GM12891 (cell line): ENCODE data around the gene SMG1.
"Not testable (repeated sequence)": the region's sequence is repeated elsewhere in the genome, so short reads cannot be mapped to it uniquely, and the experiment has no call there.

Experiments used
- POLR2A ChIP-seq: IDR thresholded peaks from 2 replicates; pipeline ENCODE4 v1.6.1; 2011; ENCODE audit warnings: low read depth, low read length, control low read depth
- SPI1 ChIP-seq: IDR thresholded peaks from 2 replicates; pipeline ENCODE4 v1.6.1; 2011; ENCODE audit warnings: low read depth, low read length, control low read depth

DNA sequence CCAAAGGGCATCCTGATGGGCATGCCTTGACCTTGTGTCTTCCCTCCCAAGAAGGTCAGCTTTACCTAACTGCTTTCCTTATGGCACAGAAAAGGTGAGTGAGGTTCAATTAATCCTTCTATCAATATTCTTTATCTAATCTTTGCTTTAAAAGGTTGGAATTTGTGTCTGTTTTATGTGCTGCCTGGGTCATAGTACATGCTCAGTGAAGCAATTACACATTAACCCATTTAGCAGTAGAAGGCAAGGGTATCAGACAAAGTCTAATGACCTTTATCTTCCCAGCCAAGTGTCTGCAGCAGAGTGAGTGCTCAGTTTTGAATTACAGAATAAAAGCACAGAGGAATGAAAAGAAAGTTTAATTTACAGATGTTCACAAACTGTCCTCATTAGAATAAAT is 63.3 kb downstream of the SMG1 start:
- not testable (repeated sequence) for TF ChIP-seq POLR2A, SPI1
